SK-N-SH treated with all-trans-retinoic acid at 6 μM for 48 hours (cell line): ENCODE results near the gene C19orf33.

Source experiments
- ATAC-seq: fragments of 200-7000 bp; cut with Tn5 transposase; 3 replicates; pipeline ENCODE4 v1.9.1; 2020; ENCODE audit warnings: mild to moderate bottlenecking, moderate library complexity
- ARNTL ChIP-seq: fragments of 450-650 bp; formaldehyde crosslinking; IDR thresholded peaks from 2 replicates; pipeline ENCODE4 v1.5.0; 2020; ENCODE audit warnings: low read depth, mild to moderate bottlenecking, moderate library complexity, borderline replicate concordance
- BACH2 ChIP-seq: fragments of 250-450 bp; sonication (Bioruptor Pico); IDR thresholded peaks from 2 replicates; pipeline ENCODE4 v1.9.0; 2021; ENCODE audit warnings: mild to moderate bottlenecking, borderline replicate concordance
- CSDC2 ChIP-seq: fragments of 250-450 bp; sonication (Bioruptor Pico); IDR thresholded peaks from 2 replicates; pipeline ENCODE4 v1.5.0; 2020; ENCODE audit warnings: mild to moderate bottlenecking, moderate library complexity
- ESRRG ChIP-seq: fragments of 250-450 bp; sonication (Bioruptor Pico); IDR thresholded peaks from 2 replicates; pipeline ENCODE4 v1.6.1; 2021; ENCODE audit warnings: mild to moderate bottlenecking
- GLIS3 ChIP-seq: fragments of 250-450 bp; sonication (Bioruptor Pico); IDR thresholded peaks from 2 replicates; pipeline ENCODE4 v1.5.0; 2020; ENCODE audit warnings: mild to moderate bottlenecking, moderate library complexity
- ISL1 ChIP-seq: fragments of 250-450 bp; sonication (Bioruptor Pico); IDR thresholded peaks from 2 replicates; pipeline ENCODE4 v2.1.2; 2022; ENCODE audit warnings: mild to moderate bottlenecking, moderate library complexity
- OSR1 ChIP-seq: fragments of 250-450 bp; sonication (Bioruptor Pico); IDR thresholded peaks from 2 replicates; pipeline ENCODE4 v1.8.0; 2022; ENCODE audit warnings: moderate library complexity, mild to moderate bottlenecking, inconsistent platforms
- PPARA ChIP-seq: fragments of 250-450 bp; sonication (Bioruptor Pico); IDR thresholded peaks from 2 replicates; pipeline ENCODE4 v1.5.0; 2020; ENCODE audit warnings: mild to moderate bottlenecking, borderline replicate concordance
- RARB ChIP-seq: fragments of 250-450 bp; sonication (Bioruptor Pico); IDR thresholded peaks from 2 replicates; pipeline ENCODE4 v1.8.0; 2021; ENCODE audit warnings: mild to moderate bottlenecking, moderate library complexity
- SNAI2 ChIP-seq: fragments of 250-450 bp; sonication (Bioruptor Pico); IDR thresholded peaks from 2 replicates; pipeline ENCODE4 v1.5.0; 2020; ENCODE audit warnings: mild to moderate bottlenecking, moderate library complexity
- TCF4 ChIP-seq: fragments of 250-450 bp; sonication (Bioruptor Pico); IDR thresholded peaks from 2 replicates; pipeline ENCODE4 v1.8.0; 2021; ENCODE audit warnings: mild to moderate bottlenecking, moderate library complexity, borderline replicate concordance
- TOX ChIP-seq: fragments of 250-450 bp; sonication (Bioruptor Pico); IDR thresholded peaks from 2 replicates; pipeline ENCODE4 v1.8.0; 2021; ENCODE audit warnings: mild to moderate bottlenecking, moderate library complexity, borderline replicate concordance
- ZC3H10 ChIP-seq: fragments of 250-450 bp; sonication (Bioruptor Pico); IDR thresholded peaks from 2 replicates; pipeline ENCODE4 v1.5.1; 2021; ENCODE audit warnings: mild to moderate bottlenecking, moderate library complexity
- ZFP3 ChIP-seq: fragments of 250-450 bp; sonication (Bioruptor Pico); IDR thresholded peaks from 2 replicates; pipeline ENCODE4 v1.5.0; 2020; ENCODE audit warnings: mild to moderate bottlenecking, moderate library complexity
- ZFP30 ChIP-seq: fragments of 450-650 bp; formaldehyde crosslinking; IDR thresholded peaks from 2 replicates; pipeline ENCODE4 v1.5.0; 2022; ENCODE audit warnings: mild to moderate bottlenecking, moderate library complexity
- ZNF565 ChIP-seq: fragments of 450-650 bp; formaldehyde crosslinking; conservative IDR thresholded peaks from 2 replicates; pipeline ENCODE4 v1.5.0; 2020; ENCODE audit warnings: low read depth, mild to moderate bottlenecking, moderate library complexity
- ZNF70 ChIP-seq: fragments of 450-650 bp; formaldehyde crosslinking; IDR thresholded peaks from 2 replicates; pipeline ENCODE4 v1.5.0; 2020; ENCODE audit warnings: mild to moderate bottlenecking, moderate library complexity
- ZNF8 ChIP-seq: fragments of 450-650 bp; formaldehyde crosslinking; IDR thresholded peaks from 2 replicates; pipeline ENCODE4 v1.5.0; 2020; ENCODE audit warnings: mild to moderate bottlenecking, moderate library complexity
- TF ChIP-seq, protein P1 (sequence below): fragments of 250-450 bp; sonication (Bioruptor Pico); IDR thresholded peaks from 2 replicates; pipeline ENCODE4 v1.8.0; 2020; ENCODE audit warnings: mild to moderate bottlenecking, moderate library complexity, borderline replicate concordance
- TF ChIP-seq, protein P2 (sequence below): fragments of 250-450 bp; sonication (Bioruptor Pico); IDR thresholded peaks from 2 replicates; pipeline ENCODE4 v1.5.1; 2020; ENCODE audit warnings: low read depth, mild to moderate bottlenecking, moderate library complexity
- TF ChIP-seq, protein P3 (sequence below): fragments of 250-450 bp; sonication (Bioruptor Pico); IDR thresholded peaks from 2 replicates; pipeline ENCODE4 v1.8.0; 2021; ENCODE audit warnings: low read depth, mild to moderate bottlenecking, moderate library complexity, borderline replicate concordance
- TF ChIP-seq, protein P4 (sequence below): fragments of 250-450 bp; sonication (Bioruptor Pico); IDR thresholded peaks from 2 replicates; pipeline ENCODE4 v1.5.0; 2020; ENCODE audit warnings: mild to moderate bottlenecking, moderate library complexity

Gene C19orf33

DNA sequence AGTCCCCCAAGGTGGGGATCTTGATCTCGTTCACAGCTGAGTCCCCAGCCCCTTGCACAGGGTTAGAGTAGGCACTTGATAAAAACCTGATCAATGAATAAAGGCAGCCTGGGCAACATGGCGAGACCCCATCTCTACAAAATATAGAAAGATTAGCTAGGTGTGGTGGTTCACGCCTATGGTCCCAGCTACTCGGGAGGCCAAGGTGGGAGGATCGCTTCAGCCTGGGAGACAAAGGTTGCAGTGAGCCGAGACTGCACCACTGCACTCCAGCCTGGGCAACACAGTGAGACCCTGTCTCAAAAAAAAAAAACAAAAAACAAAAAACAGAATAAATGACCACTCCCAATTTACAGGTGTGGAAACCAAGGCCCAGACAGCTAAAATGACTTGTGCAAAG, 6.9 kb downstream of the C19orf33 start:
- no peak for TF ChIP-seq PPARA
- TF ChIP-seq GLIS3 (CRISPR knock-in tag): no peak
- no peak for TF ChIP-seq ZNF8 (CRISPR knock-in tag)
- TF ChIP-seq ARNTL: no peak
- TF ChIP-seq ZFP30 (CRISPR knock-in tag): no peak
- no peak for TF ChIP-seq ZNF565 (CRISPR knock-in tag)
- no peak for TF ChIP-seq ZC3H10 (CRISPR knock-in tag)
- ATAC-seq: no peak

DNA sequence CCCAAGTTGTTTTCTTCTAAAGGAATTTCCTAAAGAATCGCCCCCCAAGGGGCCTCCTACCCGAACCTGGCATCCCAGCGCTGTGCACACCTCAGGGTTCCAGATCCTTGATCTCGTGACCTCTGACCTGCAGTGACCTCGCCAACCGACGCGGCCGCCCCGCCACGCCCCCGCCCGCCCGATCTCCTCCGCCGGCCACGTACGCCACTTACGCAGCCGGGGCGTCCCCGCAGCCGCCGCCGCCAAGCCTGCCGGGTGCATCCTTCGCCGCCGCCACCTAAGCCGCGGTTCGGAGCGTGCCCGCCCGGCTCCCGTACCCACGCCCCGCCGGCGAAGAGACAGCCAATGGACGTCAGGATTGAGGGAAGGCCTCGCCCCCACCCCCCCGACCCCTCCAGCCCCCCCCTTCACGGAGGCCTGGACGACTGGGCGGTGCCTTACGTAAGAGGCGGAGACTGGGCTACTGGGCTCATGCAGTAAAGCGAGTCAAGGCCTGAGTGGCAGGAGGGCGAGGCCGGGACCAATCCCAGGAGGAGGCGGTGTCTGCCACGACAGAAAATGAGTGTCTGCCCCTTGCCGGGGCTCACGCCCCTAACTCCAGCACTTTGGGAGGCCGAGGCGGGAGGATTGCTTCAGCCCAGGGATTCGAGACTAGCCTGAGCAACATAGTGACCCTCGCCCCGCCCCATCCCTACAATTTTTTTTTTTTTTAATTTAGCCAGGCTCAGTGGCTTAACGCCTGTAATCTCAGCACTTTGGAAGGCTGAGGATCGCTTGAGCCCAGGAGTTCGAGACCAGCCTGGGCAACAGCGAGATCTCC, 11.8 kb downstream of the C19orf33 start, which contains the start of gene YIF1B:
YIF1B (minus strand) TSS at position 291 of the 820 bp plus-strand sequence; CDS start at position 261, 30 bp downstream.
- peak; percentile 97 for ATAC-seq
- TF ChIP-seq ISL1 (CRISPR knock-in tag) (no peak), ZNF70 (CRISPR knock-in tag) (no peak), PPARA (no peak)
- TF ChIP-seq, protein P1, sequence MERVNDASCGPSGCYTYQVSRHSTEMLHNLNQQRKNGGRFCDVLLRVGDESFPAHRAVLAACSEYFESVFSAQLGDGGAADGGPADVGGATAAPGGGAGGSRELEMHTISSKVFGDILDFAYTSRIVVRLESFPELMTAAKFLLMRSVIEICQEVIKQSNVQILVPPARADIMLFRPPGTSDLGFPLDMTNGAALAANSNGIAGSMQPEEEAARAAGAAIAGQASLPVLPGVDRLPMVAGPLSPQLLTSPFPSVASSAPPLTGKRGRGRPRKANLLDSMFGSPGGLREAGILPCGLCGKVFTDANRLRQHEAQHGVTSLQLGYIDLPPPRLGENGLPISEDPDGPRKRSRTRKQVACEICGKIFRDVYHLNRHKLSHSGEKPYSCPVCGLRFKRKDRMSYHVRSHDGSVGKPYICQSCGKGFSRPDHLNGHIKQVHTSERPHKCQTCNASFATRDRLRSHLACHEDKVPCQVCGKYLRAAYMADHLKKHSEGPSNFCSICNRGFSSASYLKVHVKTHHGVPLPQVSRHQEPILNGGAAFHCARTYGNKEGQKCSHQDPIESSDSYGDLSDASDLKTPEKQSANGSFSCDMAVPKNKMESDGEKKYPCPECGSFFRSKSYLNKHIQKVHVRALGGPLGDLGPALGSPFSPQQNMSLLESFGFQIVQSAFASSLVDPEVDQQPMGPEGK (CRISPR knock-in tag): no peak

DNA sequence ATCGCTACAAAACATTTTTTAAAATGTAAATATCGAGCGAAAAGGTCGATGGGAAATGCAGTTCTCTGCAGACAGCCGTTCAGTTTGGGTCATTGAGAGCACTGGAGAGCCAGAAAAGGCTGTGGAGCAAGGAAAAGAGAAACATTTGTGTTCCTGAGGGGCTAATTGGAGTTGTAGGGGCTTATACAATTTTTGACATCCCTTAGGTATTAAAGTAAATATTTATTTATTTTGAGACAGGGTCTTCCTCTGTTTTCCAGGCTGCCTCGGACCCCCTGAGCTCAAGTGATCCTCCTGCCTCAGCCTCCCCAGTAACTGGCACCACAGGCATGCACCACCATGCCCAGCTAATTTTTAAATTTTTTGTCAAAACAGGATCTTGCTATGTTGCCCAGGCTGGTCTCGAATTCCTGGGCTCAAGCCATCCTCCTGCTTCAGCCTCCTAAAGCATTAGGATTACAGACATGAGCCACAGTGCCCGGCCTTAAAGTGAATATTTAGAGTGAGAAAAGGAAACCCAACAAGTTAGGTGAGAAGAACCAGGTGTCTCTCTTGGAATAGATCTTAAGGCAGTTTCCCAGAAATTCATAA, 12.5 kb downstream of the C19orf33 start:
- TF ChIP-seq GLIS3 (CRISPR knock-in tag) (no peak), ARNTL (no peak), ZFP30 (CRISPR knock-in tag) (no peak), RARB (CRISPR knock-in tag) (no peak), ZNF565 (CRISPR knock-in tag) (no peak), TOX (CRISPR knock-in tag) (no peak), CSDC2 (no peak), ZC3H10 (CRISPR knock-in tag) (no peak), ZNF8 (CRISPR knock-in tag) (no peak)
- TF ChIP-seq, protein P2, sequence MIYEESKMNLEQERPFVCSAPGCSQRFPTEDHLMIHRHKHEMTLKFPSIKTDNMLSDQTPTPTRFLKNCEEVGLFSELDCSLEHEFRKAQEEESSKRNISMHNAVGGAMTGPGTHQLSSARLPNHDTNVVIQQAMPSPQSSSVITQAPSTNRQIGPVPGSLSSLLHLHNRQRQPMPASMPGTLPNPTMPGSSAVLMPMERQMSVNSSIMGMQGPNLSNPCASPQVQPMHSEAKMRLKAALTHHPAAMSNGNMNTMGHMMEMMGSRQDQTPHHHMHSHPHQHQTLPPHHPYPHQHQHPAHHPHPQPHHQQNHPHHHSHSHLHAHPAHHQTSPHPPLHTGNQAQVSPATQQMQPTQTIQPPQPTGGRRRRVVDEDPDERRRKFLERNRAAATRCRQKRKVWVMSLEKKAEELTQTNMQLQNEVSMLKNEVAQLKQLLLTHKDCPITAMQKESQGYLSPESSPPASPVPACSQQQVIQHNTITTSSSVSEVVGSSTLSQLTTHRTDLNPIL: no peak
- TF ChIP-seq, protein P3, sequence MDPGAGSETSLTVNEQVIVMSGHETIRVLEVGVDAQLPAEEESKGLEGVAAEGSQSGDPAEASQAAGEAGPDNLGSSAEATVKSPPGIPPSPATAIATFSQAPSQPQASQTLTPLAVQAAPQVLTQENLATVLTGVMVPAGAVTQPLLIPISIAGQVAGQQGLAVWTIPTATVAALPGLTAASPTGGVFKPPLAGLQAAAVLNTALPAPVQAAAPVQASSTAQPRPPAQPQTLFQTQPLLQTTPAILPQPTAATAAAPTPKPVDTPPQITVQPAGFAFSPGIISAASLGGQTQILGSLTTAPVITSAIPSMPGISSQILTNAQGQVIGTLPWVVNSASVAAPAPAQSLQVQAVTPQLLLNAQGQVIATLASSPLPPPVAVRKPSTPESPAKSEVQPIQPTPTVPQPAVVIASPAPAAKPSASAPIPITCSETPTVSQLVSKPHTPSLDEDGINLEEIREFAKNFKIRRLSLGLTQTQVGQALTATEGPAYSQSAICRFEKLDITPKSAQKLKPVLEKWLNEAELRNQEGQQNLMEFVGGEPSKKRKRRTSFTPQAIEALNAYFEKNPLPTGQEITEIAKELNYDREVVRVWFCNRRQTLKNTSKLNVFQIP (CRISPR knock-in tag): no peak
- ATAC-seq: peak; percentile 22

DNA sequence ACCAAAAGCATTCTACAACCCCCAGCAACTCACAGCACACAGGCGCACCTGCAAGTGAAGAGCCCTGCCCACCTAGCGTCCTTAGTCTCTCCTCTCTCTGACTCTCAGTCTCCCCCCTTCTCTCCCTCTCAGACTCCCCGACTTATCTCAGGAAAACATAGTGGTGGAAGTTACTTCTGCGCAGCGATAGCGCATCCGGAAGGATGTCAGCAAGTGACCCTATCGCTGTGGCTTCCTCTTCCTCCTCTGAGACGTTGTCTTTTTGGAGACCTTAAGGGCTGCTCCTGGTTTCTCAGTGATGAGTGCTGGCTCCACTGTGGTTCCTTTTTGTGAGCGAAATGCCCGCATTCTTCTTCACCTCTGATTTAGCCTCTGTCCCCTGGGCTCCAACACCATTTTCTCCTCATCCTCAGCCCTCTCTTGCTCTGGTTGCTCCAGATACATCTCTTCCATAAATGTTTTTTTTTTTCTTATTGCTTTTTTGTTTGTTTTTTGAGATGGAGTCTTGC, 13.1 kb downstream of the C19orf33 start:
- TF ChIP-seq SNAI2 (CRISPR knock-in tag) (no peak), TCF4 (CRISPR knock-in tag) (no peak), ZFP3 (CRISPR knock-in tag) (no peak)
- no peak for ATAC-seq

DNA sequence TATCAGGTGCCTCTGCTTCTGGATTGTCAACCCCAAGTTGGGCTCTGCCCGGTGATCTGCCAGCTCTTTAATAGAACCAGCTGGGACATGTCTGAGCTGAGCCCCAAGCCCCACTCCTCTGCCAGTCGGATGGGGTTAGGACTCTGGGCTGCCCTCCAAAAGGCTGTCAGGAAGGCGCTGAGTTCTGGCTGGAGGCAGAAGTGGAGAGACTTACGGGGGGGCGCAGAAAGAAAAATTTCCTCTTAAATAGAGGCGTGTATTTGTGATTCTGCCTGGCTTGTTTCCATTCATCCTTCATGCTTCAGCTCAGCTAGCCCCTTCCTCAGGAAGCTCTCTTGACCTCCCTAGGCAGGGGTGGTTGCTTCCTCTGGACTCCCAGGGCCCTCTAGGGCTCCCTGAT, 14.6 kb downstream of the C19orf33 start:
- no peak for ATAC-seq
- TF ChIP-seq CSDC2: no peak
- TF ChIP-seq ZNF565 (CRISPR knock-in tag): no peak
- TF ChIP-seq ZFP30 (CRISPR knock-in tag): no peak
- no peak for TF ChIP-seq RARB (CRISPR knock-in tag)
- no peak for TF ChIP-seq ESRRG (CRISPR knock-in tag)
- TF ChIP-seq, protein P4, sequence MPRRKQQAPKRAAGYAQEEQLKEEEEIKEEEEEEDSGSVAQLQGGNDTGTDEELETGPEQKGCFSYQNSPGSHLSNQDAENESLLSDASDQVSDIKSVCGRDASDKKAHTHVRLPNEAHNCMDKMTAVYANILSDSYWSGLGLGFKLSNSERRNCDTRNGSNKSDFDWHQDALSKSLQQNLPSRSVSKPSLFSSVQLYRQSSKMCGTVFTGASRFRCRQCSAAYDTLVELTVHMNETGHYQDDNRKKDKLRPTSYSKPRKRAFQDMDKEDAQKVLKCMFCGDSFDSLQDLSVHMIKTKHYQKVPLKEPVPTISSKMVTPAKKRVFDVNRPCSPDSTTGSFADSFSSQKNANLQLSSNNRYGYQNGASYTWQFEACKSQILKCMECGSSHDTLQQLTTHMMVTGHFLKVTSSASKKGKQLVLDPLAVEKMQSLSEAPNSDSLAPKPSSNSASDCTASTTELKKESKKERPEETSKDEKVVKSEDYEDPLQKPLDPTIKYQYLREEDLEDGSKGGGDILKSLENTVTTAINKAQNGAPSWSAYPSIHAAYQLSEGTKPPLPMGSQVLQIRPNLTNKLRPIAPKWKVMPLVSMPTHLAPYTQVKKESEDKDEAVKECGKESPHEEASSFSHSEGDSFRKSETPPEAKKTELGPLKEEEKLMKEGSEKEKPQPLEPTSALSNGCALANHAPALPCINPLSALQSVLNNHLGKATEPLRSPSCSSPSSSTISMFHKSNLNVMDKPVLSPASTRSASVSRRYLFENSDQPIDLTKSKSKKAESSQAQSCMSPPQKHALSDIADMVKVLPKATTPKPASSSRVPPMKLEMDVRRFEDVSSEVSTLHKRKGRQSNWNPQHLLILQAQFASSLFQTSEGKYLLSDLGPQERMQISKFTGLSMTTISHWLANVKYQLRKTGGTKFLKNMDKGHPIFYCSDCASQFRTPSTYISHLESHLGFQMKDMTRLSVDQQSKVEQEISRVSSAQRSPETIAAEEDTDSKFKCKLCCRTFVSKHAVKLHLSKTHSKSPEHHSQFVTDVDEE (CRISPR knock-in tag): no peak
- no peak for TF ChIP-seq TOX (CRISPR knock-in tag)
- TF ChIP-seq, protein P2: no peak
- TF ChIP-seq, protein P3 (CRISPR knock-in tag): no peak
- no peak for TF ChIP-seq OSR1 (CRISPR knock-in tag)
- TF ChIP-seq PPARA: no peak
- no peak for TF ChIP-seq ZFP3 (CRISPR knock-in tag)
- no peak for TF ChIP-seq BACH2
- no peak for TF ChIP-seq SNAI2 (CRISPR knock-in tag)
- TF ChIP-seq GLIS3 (CRISPR knock-in tag): no peak
